Measurements from ENCODE around the gene BLTP2.

Gene BLTP2

GRCh38 chr17:28644787-28645575, at the start of gene BLTP2:
BLTP2 (minus strand) TSS chr17:28645158; CDS start chr17:28645056, 102 bp downstream.
- Mint-ChIP-seq H3K9me3 (no peaks in the 10 kb centered on the region), H3K27ac (peak within 1 kb of the TSS; percentile 94), H3K27me3 (no peaks in the 10 kb centered on the region), H3K4me3 (peak within 1 kb of the TSS; percentile 97), H3K36me3 (ENCODE audit: low read depth) (peaks cover 58% of the 10 kb centered on the region), H3K4me1 (ENCODE audit: low read depth) (peaks cover 38% of the 10 kb centered on the region)

GRCh38 chr17:28693869-28694268, 48.9 kb upstream of the BLTP2 start:
- Mint-ChIP-seq H3K27ac (no peak overlapping the region), H3K27me3 (no peaks in the 10 kb centered on the region), H3K4me3 (no peak overlapping the region), H3K36me3 (ENCODE audit: low read depth) (peaks cover 70% of the 10 kb centered on the region), H3K9me3 (no peaks in the 10 kb centered on the region), H3K4me1 (ENCODE audit: low read depth) (peaks cover 9% of the 10 kb centered on the region)

GRCh38 chr17:28689011-28689410, 44.1 kb upstream of the BLTP2 start:
- H3K27ac Mint-ChIP-seq = no peak overlapping the region
- H3K4me3 Mint-ChIP-seq = no peak overlapping the region
- no peaks in the 10 kb centered on the region for H3K27me3 Mint-ChIP-seq
- no peaks in the 10 kb centered on the region for H3K4me1 Mint-ChIP-seq (ENCODE audit: low read depth)
- H3K36me3 Mint-ChIP-seq (ENCODE audit: low read depth) = peaks cover 74% of the 10 kb centered on the region
- H3K9me3 Mint-ChIP-seq = no peaks in the 10 kb centered on the region

GRCh38 chr17:28688481-28688880, 43.5 kb upstream of the BLTP2 start:
- H3K9me3 Mint-ChIP-seq = no peaks in the 10 kb centered on the region
- no peaks in the 10 kb centered on the region for H3K4me1 Mint-ChIP-seq (ENCODE audit: low read depth)
- peak overlapping the region; percentile 49 for H3K27ac Mint-ChIP-seq
- peaks cover 74% of the 10 kb centered on the region for H3K36me3 Mint-ChIP-seq (ENCODE audit: low read depth)
- no peaks in the 10 kb centered on the region for H3K27me3 Mint-ChIP-seq
- H3K4me3 Mint-ChIP-seq = no peak overlapping the region

GRCh38 chr17:28686296-28686695, 41.3 kb upstream of the BLTP2 start:
- no peak overlapping the region for H3K27ac Mint-ChIP-seq
- H3K36me3 Mint-ChIP-seq (ENCODE audit: low read depth) = peaks cover 94% of the 10 kb centered on the region
- no peak overlapping the region for H3K4me3 Mint-ChIP-seq
- no peaks in the 10 kb centered on the region for H3K4me1 Mint-ChIP-seq (ENCODE audit: low read depth)
- no peaks in the 10 kb centered on the region for H3K27me3 Mint-ChIP-seq
- H3K9me3 Mint-ChIP-seq = no peaks in the 10 kb centered on the region

- H3K36me3 Mint-ChIP-seq (ENCODE audit: low read depth) = peaks cover 96% of the 10 kb centered on the region
- no peaks in the 10 kb centered on the region for H3K9me3 Mint-ChIP-seq
- H3K27me3 Mint-ChIP-seq = no peaks in the 10 kb centered on the region
- H3K4me1 Mint-ChIP-seq (ENCODE audit: low read depth) = no peaks in the 10 kb centered on the region
- H3K27ac Mint-ChIP-seq = no peak overlapping the region
- H3K4me3 Mint-ChIP-seq = no peak overlapping the region
These were observed 40.4 kb upstream of the BLTP2 start for GRCh38 chr17:28685366-28685765.

- Mint-ChIP-seq H3K4me3 (no peak overlapping the region), H3K4me1 (ENCODE audit: low read depth) (no peaks in the 10 kb centered on the region), H3K9me3 (no peaks in the 10 kb centered on the region), H3K27ac (no peak overlapping the region), H3K36me3 (ENCODE audit: low read depth) (peaks cover 92% of the 10 kb centered on the region), H3K27me3 (no peaks in the 10 kb centered on the region)
These were observed 40.0 kb upstream of the BLTP2 start for GRCh38 chr17:28684963-28685362.

GRCh38 chr17:28682655-28683054, 37.7 kb upstream of the BLTP2 start:
- H3K27me3 Mint-ChIP-seq = no peaks in the 10 kb centered on the region
- no peak overlapping the region for H3K27ac Mint-ChIP-seq
- H3K36me3 Mint-ChIP-seq (ENCODE audit: low read depth) = peaks cover 81% of the 10 kb centered on the region
- H3K9me3 Mint-ChIP-seq = no peaks in the 10 kb centered on the region
- no peaks in the 10 kb centered on the region for H3K4me1 Mint-ChIP-seq (ENCODE audit: low read depth)
- H3K4me3 Mint-ChIP-seq = no peak overlapping the region

- Mint-ChIP-seq H3K9me3 (no peaks in the 10 kb centered on the region), H3K36me3 (ENCODE audit: low read depth) (peaks cover 76% of the 10 kb centered on the region), H3K4me3 (no peak overlapping the region), H3K27me3 (no peaks in the 10 kb centered on the region), H3K27ac (no peak overlapping the region), H3K4me1 (ENCODE audit: low read depth) (no peaks in the 10 kb centered on the region)
These were observed 31.0 kb upstream of the BLTP2 start for GRCh38 chr17:28675980-28676379.

- Mint-ChIP-seq H3K4me1 (ENCODE audit: low read depth) (no peaks in the 10 kb centered on the region), H3K27me3 (no peaks in the 10 kb centered on the region), H3K27ac (no peak overlapping the region), H3K9me3 (no peaks in the 10 kb centered on the region), H3K36me3 (ENCODE audit: low read depth) (peaks cover 76% of the 10 kb centered on the region), H3K4me3 (no peak overlapping the region)
These were observed 30.5 kb upstream of the BLTP2 start for GRCh38 chr17:28675490-28675889.

- H3K4me1 Mint-ChIP-seq (ENCODE audit: low read depth) = peaks cover 18% of the 10 kb centered on the region
- H3K27me3 Mint-ChIP-seq = no peaks in the 10 kb centered on the region
- H3K9me3 Mint-ChIP-seq = no peaks in the 10 kb centered on the region
- no peak overlapping the region for H3K27ac Mint-ChIP-seq
- peaks cover 70% of the 10 kb centered on the region for H3K36me3 Mint-ChIP-seq (ENCODE audit: low read depth)
- no peak overlapping the region for H3K4me3 Mint-ChIP-seq
These were observed 25.0 kb upstream of the BLTP2 start for GRCh38 chr17:28669918-28670317.

GRCh38 chr17:28667870-28668269, 22.9 kb upstream of the BLTP2 start:
- Mint-ChIP-seq H3K27me3 (no peaks in the 10 kb centered on the region), H3K4me3 (no peak overlapping the region), H3K9me3 (no peaks in the 10 kb centered on the region), H3K4me1 (ENCODE audit: low read depth) (peaks cover 38% of the 10 kb centered on the region), H3K27ac (no peak overlapping the region), H3K36me3 (ENCODE audit: low read depth) (peaks cover 69% of the 10 kb centered on the region)

- H3K9me3 Mint-ChIP-seq = no peaks in the 10 kb centered on the region
- H3K36me3 Mint-ChIP-seq (ENCODE audit: low read depth) = peaks cover 57% of the 10 kb centered on the region
- H3K4me3 Mint-ChIP-seq = no peak overlapping the region
- H3K27me3 Mint-ChIP-seq = no peaks in the 10 kb centered on the region
- peaks cover 47% of the 10 kb centered on the region for H3K4me1 Mint-ChIP-seq (ENCODE audit: low read depth)
- peak overlapping the region; percentile 34 for H3K27ac Mint-ChIP-seq
These were observed 21.0 kb upstream of the BLTP2 start for GRCh38 chr17:28665994-28666393.

GRCh38 chr17:28663723-28664122, 18.8 kb upstream of the BLTP2 start:
- peak overlapping the region; percentile 100 for H3K27ac Mint-ChIP-seq
- H3K4me1 Mint-ChIP-seq (ENCODE audit: low read depth) = peaks cover 60% of the 10 kb centered on the region
- no peaks in the 10 kb centered on the region for H3K27me3 Mint-ChIP-seq
- no peaks in the 10 kb centered on the region for H3K9me3 Mint-ChIP-seq
- H3K4me3 Mint-ChIP-seq = peak overlapping the region; percentile 100
- H3K36me3 Mint-ChIP-seq (ENCODE audit: low read depth) = peaks cover 61% of the 10 kb centered on the region

- peak overlapping the region; percentile 100 for H3K4me3 Mint-ChIP-seq
- no peaks in the 10 kb centered on the region for H3K27me3 Mint-ChIP-seq
- no peaks in the 10 kb centered on the region for H3K9me3 Mint-ChIP-seq
- peak overlapping the region; percentile 100 for H3K27ac Mint-ChIP-seq
- peaks cover 55% of the 10 kb centered on the region for H3K4me1 Mint-ChIP-seq (ENCODE audit: low read depth)
- peaks cover 60% of the 10 kb centered on the region for H3K36me3 Mint-ChIP-seq (ENCODE audit: low read depth)
These were observed 17.5 kb upstream of the BLTP2 start for GRCh38 chr17:28662527-28662829.
